ENCODE data around the gene PHOSPHO2.

GRCh38 chr2:169732075-169732474, 37.8 kb downstream of the PHOSPHO2 start:
- TF ChIP-seq CTCF (IDR thresholded peaks at IDR 0.05), result no peak
- no peak for TF ChIP-seq EP300 (IDR thresholded peaks at IDR 0.05)
- no peak for TF ChIP-seq POLR2AphosphoS5 (IDR thresholded peaks at IDR 0.05)
